Measurements from ENCODE around the gene ZNF425. TPM values are rescaled to one million over a fixed set of nuclear protein-coding genes. Genes with fewer than 3 reads are reported as not detected.

Gene ZNF425
- total and polyA plus RNA-seq, 9 of the 15 experiments (the other 6 are each of a cell fraction or from before 2014, with no cell fraction given) = 0.03 to 0.89 (median 0.54) TPM

DNA sequence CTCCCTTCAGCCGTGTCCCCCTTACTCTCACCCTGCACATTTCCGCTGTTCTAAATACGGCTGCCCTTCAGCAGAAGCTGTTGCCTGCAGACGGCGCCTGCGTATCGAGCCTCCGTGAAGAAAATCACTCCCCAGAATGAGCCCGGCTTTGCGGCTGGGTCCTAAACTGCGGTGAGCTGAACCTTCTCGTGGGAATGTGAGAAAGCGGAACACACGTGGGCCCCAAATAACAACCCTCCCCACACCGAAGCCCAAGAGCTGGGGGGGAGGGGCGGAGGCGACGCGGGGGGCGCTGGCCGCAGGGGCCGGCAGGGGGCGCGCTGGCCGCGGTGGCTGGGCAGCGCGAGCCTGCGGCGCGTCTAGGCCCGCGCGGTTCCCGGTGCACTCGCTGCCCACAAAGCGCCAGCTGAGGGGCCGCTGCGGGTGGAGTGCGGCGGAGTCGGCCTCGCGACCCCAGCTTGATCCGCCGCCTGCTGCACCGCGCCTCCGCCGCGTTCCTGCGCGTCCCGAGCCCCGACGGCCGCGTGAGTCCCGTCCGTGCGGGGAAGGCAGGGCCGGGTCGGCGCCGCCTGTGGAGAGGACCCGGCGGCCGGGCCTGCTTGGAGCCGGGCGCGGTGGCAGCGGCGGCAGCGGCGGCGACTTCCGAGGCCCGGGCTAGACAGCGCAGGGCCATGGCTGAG is 21.1 kb upstream of the ZNF425 start, which contains the start of gene ZNF398 (continued):
- TF ChIP-seq PATZ1 (CRISPR knock-in tag; IDR thresholded peaks at IDR 0.05; ENCODE audit: borderline replicate concordance) (no peak), NONO (IDR thresholded peaks at IDR 0.05; ENCODE audit: low read depth in 2 of 2, low read length in 1 of 2) (peak; percentile 76 to 93), CREB1 (IDR thresholded peaks at IDR 0.05) (peak; percentile 44), CREB1 (CRISPR knock-in tag; IDR thresholded peaks at IDR 0.05) (peak; percentile 65; the same call in 1 of the 2 replicates), NFXL1 (CRISPR knock-in tag; IDR thresholded peaks at IDR 0.05) (no peak), NCOA1 (IDR thresholded peaks at IDR 0.05; ENCODE audit: low read depth) (no peak), SFPQ (IDR thresholded peaks at IDR 0.05; ENCODE audit: low read depth, low read length) (no peak), E2F6 (IDR thresholded peaks at IDR 0.05; ENCODE audit: borderline replicate concordance in 1 of 2, extremely low read depth in 1 of 2, insufficient read depth in 1 of 2, insufficient read length in 1 of 2, low read depth in 1 of 2, low read length in 1 of 2, poor library complexity in 1 of 2, severe bottlenecking in 1 of 2) (peak; percentile 13 to 47)
- TF ChIP-seq, protein P1, sequence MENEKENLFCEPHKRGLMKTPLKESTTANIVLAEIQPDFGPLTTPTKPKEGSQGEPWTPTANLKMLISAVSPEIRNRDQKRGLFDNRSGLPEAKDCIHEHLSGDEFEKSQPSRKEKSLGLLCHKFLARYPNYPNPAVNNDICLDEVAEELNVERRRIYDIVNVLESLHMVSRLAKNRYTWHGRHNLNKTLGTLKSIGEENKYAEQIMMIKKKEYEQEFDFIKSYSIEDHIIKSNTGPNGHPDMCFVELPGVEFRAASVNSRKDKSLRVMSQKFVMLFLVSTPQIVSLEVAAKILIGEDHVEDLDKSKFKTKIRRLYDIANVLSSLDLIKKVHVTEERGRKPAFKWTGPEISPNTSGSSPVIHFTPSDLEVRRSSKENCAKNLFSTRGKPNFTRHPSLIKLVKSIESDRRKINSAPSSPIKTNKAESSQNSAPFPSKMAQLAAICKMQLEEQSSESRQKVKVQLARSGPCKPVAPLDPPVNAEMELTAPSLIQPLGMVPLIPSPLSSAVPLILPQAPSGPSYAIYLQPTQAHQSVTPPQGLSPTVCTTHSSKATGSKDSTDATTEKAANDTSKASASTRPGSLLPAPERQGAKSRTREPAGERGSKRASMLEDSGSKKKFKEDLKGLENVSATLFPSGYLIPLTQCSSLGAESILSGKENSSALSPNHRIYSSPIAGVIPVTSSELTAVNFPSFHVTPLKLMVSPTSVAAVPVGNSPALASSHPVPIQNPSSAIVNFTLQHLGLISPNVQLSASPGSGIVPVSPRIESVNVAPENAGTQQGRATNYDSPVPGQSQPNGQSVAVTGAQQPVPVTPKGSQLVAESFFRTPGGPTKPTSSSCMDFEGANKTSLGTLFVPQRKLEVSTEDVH (IDR thresholded peaks at IDR 0.05; ENCODE audit: low read depth, partially characterized antibody) = peak; percentile 55

Measured in K562 (cell line).